ENCODE results near the gene RFTN1.

- TF ChIP-seq, protein P1, sequence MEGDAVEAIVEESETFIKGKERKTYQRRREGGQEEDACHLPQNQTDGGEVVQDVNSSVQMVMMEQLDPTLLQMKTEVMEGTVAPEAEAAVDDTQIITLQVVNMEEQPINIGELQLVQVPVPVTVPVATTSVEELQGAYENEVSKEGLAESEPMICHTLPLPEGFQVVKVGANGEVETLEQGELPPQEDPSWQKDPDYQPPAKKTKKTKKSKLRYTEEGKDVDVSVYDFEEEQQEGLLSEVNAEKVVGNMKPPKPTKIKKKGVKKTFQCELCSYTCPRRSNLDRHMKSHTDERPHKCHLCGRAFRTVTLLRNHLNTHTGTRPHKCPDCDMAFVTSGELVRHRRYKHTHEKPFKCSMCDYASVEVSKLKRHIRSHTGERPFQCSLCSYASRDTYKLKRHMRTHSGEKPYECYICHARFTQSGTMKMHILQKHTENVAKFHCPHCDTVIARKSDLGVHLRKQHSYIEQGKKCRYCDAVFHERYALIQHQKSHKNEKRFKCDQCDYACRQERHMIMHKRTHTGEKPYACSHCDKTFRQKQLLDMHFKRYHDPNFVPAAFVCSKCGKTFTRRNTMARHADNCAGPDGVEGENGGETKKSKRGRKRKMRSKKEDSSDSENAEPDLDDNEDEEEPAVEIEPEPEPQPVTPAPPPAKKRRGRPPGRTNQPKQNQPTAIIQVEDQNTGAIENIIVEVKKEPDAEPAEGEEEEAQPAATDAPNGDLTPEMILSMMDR (IDR thresholded peaks at IDR 0.05) = no peak
- no peak for TF ChIP-seq POLR2A (IDR thresholded peaks at IDR 0.05)
Measured at GRCh38 chr3:16554126-16554525, 40.6 kb upstream of the RFTN1 start.

All from lower leg skin (tissue), 3 donors.